GM21367 (cell line): ENCODE measurements around the gene SSBP3.
"Not testable (repeated sequence)": the region's sequence is repeated elsewhere in the genome, so short reads cannot be mapped to it uniquely, and the experiment has no call there.

Source experiments
- ATAC-seq: cut with Tn5 transposase; IDR thresholded peaks from one replicate; pipeline ENCODE4 v1.9.1; 2021; ENCODE audit not compliant: unreplicated experiment

The SSBP3 gene

GRCh38 chr1:54249819-54250435 is 156.3 kb downstream of the SSBP3 start:
- ATAC-seq: no peak

GRCh38 chr1:54248966-54249365 is 157.2 kb downstream of the SSBP3 start:
- no peak for ATAC-seq

GRCh38 chr1:54247863-54248515 is 158.2 kb downstream of the SSBP3 start:
- ATAC-seq: no peak

- ATAC-seq: no peak
These were observed 160.0 kb downstream of the SSBP3 start for GRCh38 chr1:54246116-54246721.

- no peak for ATAC-seq
These were observed 160.7 kb downstream of the SSBP3 start for GRCh38 chr1:54245501-54245900.

GRCh38 chr1:54244655-54245054 is 161.5 kb downstream of the SSBP3 start:
- ATAC-seq: no peak

GRCh38 chr1:54243022-54243421 is 163.2 kb downstream of the SSBP3 start:
- no peak for ATAC-seq

GRCh38 chr1:54241364-54241763 is 164.8 kb downstream of the SSBP3 start:
- ATAC-seq: no peak

- ATAC-seq: no peak
These were observed 165.4 kb downstream of the SSBP3 start for GRCh38 chr1:54240741-54241335.

- no peak for ATAC-seq
These were observed 166.6 kb downstream of the SSBP3 start for GRCh38 chr1:54239631-54240031.

GRCh38 chr1:54239035-54239383 is 167.2 kb downstream of the SSBP3 start:
- no peak for ATAC-seq

- ATAC-seq: no peak
These were observed 167.7 kb downstream of the SSBP3 start for GRCh38 chr1:54238353-54239034.

- ATAC-seq: no peak
These were observed 168.6 kb downstream of the SSBP3 start for GRCh38 chr1:54237586-54237985.

- no peak for ATAC-seq
These were observed 171.9 kb downstream of the SSBP3 start for GRCh38 chr1:54234284-54234683.

- ATAC-seq: not testable (repeated sequence)
These were observed 173.0 kb downstream of the SSBP3 start for GRCh38 chr1:54233196-54233595.

- no peak for ATAC-seq
These were observed 175.5 kb downstream of the SSBP3 start for GRCh38 chr1:54230507-54231339.

- no peak for ATAC-seq
These were observed 176.8 kb downstream of the SSBP3 start for GRCh38 chr1:54229281-54229891.

GRCh38 chr1:54228638-54229079 is 177.5 kb downstream of the SSBP3 start:
- no peak for ATAC-seq

- ATAC-seq: no peak
These were observed 178.3 kb downstream of the SSBP3 start for GRCh38 chr1:54227891-54228310.

- no peak for ATAC-seq
These were observed 179.0 kb downstream of the SSBP3 start for GRCh38 chr1:54227091-54227602.
